K562 (cell line): Measurements from ENCODE around the gene NABP2. TPM values are rescaled to one million over a fixed set of nuclear protein-coding genes. Genes with fewer than 3 reads are reported as not detected.

Experiments
- DLX4 ChIP-seq: fragments of 250-450 bp; sonication (Bioruptor Pico); IDR thresholded peaks from 2 replicates; pipeline ENCODE4 v1.6.1; 2021; ENCODE audit warnings: mild to moderate bottlenecking
- DPF2 ChIP-seq: fragments of 450-650 bp; IDR thresholded peaks from 2 replicates; pipeline ENCODE4 v1.6.1; 2016
- GATAD2B ChIP-seq: fragments of 450-650 bp; IDR thresholded peaks from 2 replicates; pipeline ENCODE4 v1.6.1; 2017; ENCODE audit warnings: mild to moderate bottlenecking, borderline replicate concordance
- HLTF ChIP-seq: fragments of 450-650 bp; IDR thresholded peaks from 2 replicates; pipeline ENCODE4 v1.6.1; 2016
- MXD1 ChIP-seq: fragments of 250-450 bp; sonication (Bioruptor Pico); IDR thresholded peaks from 2 replicates; pipeline ENCODE4 v1.8.0; 2021; ENCODE audit warnings: borderline replicate concordance, mild to moderate bottlenecking, moderate library complexity; ENCODE audit not compliant: poor library complexity, severe bottlenecking
- NEUROD1 ChIP-seq: fragments of 150-350 bp; IDR thresholded peaks from 2 replicates; pipeline ENCODE4 v1.6.1; 2014; ENCODE audit warnings: borderline replicate concordance, low read length, low read depth; ENCODE audit not compliant: partially characterized antibody
- POLR2AphosphoS5 ChIP-seq: IDR thresholded peaks from 2 replicates; pipeline ENCODE4 v1.6.1; 2011; ENCODE audit warnings: mild to moderate bottlenecking, low read depth, low read length, moderate library complexity; ENCODE audit not compliant: control insufficient read depth, insufficient read depth
- RBM15 ChIP-seq: fragments of 200-400 bp; formaldehyde crosslinking; IDR thresholded peaks from 2 replicates; pipeline ENCODE4 v1.6.1; 2018; ENCODE audit warnings: mild to moderate bottlenecking, low read length, moderate library complexity; ENCODE audit not compliant: insufficient read depth
- SAP30 ChIP-seq: fragments of 200-600 bp; sonication (generic); IDR thresholded peaks from 2 replicates; pipeline ENCODE4 v1.6.1; 2012; ENCODE audit warnings: borderline replicate concordance, low read depth, mild to moderate bottlenecking, moderate library complexity, low read length, control low read depth, inconsistent platforms; ENCODE audit not compliant: insufficient read depth, poor library complexity, severe bottlenecking
- ZFPM2 ChIP-seq: fragments of 250-450 bp; sonication (Bioruptor Pico); IDR thresholded peaks from 2 replicates; pipeline ENCODE4 v1.5.1; 2022; ENCODE audit warnings: mild to moderate bottlenecking
- ZNF398 ChIP-seq: fragments of 250-450 bp; sonication (Bioruptor Pico); IDR thresholded peaks from 2 replicates; pipeline ENCODE4 v1.8.0; 2021; ENCODE audit warnings: moderate library complexity, mild to moderate bottlenecking, inconsistent platforms
- ZNF77 ChIP-seq: fragments of 250-450 bp; sonication (Bioruptor Pico); IDR thresholded peaks from 2 replicates; pipeline ENCODE4 v1.5.0; 2020
- polyA plus RNA-seq, 8 experiments: library from polyadenylated mRNA; depleted of rRNA in 4 of 8; stranded (reverse) in 5 of 8; unstranded in 3 of 8; fragments of >200 nt; fragmentation: Nextera tagmentation in 2 of 8; fragmentation: Illumina TruSeq in 1 of 8; extraction: Ambion mirVana in 2 of 8; extraction: Trizol in 1 of 8; gene quantifications; 2 replicates each; pipeline versions ENCODE4 v1.2.1 to v1.2.3, GENCODE V29; 2011 to 2014; ENCODE audit warnings: inconsistent platforms in 1 of 8, missing spikeins in 1 of 8
- total RNA-seq, 7 experiments: library from RNA; depleted of rRNA in 6 of 7; stranded (reverse); fragments of >200 nt in 6 of 7; fragmentation: Illumina TruSeq in 2 of 7; extraction: Trizol in 2 of 7; gene quantifications; 2 replicates each; pipeline versions ENCODE4 v1.2.1 to v1.2.3, GENCODE V29; 2011 to 2021; ENCODE audit warnings: low replicate concordance in 1 of 7
- TF ChIP-seq, protein P1 (sequence below): fragments of 250-450 bp; sonication (Bioruptor Pico); IDR thresholded peaks from 2 replicates; pipeline ENCODE4 v1.4.0; 2020
- TF ChIP-seq, protein P2 (sequence below): fragments of 450-650 bp; IDR thresholded peaks from 2 replicates; pipeline ENCODE4 v1.6.1; 2016; ENCODE audit warnings: mild to moderate bottlenecking
- TF ChIP-seq, protein P3 (sequence below): fragments of 250-450 bp; sonication (Bioruptor Pico); IDR thresholded peaks from 2 replicates; pipeline ENCODE4 v1.8.0; 2021; ENCODE audit warnings: moderate library complexity, mild to moderate bottlenecking, inconsistent platforms

NABP2 gene
- total and polyA plus RNA-seq, 9 of the 15 experiments (the other 6 are each of a cell fraction or from before 2014, with no cell fraction given) = 11.3 to 60.6 (median 43.5) TPM

- TF ChIP-seq, protein P1, sequence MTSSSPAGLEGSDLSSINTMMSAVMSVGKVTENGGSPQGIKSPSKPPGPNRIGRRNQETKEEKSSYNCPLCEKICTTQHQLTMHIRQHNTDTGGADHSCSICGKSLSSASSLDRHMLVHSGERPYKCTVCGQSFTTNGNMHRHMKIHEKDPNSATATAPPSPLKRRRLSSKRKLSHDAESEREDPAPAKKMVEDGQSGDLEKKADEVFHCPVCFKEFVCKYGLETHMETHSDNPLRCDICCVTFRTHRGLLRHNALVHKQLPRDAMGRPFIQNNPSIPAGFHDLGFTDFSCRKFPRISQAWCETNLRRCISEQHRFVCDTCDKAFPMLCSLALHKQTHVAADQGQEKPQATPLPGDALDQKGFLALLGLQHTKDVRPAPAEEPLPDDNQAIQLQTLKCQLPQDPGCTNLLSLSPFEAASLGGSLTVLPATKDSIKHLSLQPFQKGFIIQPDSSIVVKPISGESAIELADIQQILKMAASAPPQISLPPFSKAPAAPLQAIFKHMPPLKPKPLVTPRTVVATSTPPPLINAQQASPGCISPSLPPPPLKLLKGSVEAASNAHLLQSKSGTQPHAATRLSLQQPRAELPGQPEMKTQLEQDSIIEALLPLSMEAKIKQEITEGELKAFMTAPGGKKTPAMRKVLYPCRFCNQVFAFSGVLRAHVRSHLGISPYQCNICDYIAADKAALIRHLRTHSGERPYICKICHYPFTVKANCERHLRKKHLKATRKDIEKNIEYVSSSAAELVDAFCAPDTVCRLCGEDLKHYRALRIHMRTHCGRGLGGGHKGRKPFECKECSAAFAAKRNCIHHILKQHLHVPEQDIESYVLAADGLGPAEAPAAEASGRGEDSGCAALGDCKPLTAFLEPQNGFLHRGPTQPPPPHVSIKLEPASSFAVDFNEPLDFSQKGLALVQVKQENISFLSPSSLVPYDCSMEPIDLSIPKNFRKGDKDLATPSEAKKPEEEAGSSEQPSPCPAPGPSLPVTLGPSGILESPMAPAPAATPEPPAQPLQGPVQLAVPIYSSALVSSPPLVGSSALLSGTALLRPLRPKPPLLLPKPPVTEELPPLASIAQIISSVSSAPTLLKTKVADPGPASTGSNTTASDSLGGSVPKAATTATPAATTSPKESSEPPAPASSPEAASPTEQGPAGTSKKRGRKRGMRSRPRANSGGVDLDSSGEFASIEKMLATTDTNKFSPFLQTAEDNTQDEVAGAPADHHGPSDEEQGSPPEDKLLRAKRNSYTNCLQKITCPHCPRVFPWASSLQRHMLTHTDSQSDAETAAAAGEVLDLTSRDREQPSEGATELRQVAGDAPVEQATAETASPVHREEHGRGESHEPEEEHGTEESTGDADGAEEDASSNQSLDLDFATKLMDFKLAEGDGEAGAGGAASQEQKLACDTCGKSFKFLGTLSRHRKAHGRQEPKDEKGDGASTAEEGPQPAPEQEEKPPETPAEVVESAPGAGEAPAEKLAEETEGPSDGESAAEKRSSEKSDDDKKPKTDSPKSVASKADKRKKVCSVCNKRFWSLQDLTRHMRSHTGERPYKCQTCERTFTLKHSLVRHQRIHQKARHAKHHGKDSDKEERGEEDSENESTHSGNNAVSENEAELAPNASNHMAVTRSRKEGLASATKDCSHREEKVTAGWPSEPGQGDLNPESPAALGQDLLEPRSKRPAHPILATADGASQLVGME (CRISPR knock-in tag) = no peak
- no peak for TF ChIP-seq RBM15
- peak; percentile 90 for TF ChIP-seq POLR2AphosphoS5
- TF ChIP-seq GATAD2B = no peak
- no peak for TF ChIP-seq HLTF
- no peak for TF ChIP-seq ZNF398 (CRISPR knock-in tag)
- TF ChIP-seq ZFPM2 = no peak
- TF ChIP-seq MXD1 = no peak
- TF ChIP-seq NEUROD1 = no peak
- peak; percentile 83 for TF ChIP-seq SAP30
- TF ChIP-seq, protein P2, sequence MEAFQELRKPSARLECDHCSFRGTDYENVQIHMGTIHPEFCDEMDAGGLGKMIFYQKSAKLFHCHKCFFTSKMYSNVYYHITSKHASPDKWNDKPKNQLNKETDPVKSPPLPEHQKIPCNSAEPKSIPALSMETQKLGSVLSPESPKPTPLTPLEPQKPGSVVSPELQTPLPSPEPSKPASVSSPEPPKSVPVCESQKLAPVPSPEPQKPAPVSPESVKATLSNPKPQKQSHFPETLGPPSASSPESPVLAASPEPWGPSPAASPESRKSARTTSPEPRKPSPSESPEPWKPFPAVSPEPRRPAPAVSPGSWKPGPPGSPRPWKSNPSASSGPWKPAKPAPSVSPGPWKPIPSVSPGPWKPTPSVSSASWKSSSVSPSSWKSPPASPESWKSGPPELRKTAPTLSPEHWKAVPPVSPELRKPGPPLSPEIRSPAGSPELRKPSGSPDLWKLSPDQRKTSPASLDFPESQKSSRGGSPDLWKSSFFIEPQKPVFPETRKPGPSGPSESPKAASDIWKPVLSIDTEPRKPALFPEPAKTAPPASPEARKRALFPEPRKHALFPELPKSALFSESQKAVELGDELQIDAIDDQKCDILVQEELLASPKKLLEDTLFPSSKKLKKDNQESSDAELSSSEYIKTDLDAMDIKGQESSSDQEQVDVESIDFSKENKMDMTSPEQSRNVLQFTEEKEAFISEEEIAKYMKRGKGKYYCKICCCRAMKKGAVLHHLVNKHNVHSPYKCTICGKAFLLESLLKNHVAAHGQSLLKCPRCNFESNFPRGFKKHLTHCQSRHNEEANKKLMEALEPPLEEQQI = no peak
- TF ChIP-seq, protein P3, sequence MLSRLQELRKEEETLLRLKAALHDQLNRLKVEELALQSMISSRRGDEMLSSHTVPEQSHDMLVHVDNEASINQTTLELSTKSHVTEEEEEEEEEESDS = no peak
- no peak for TF ChIP-seq ZNF77
- TF ChIP-seq DLX4 (CRISPR knock-in tag) = no peak
- TF ChIP-seq DPF2 = 0 out of 2 replicates have a peak, but pooled peaks have one; percentile 9
Observed at GRCh38 chr12:56221757-56222530, 2.2 kb upstream of the NABP2 start, which contains the start of gene RNF41 (continued).
